Panc1 (cell line): ENCODE data around the gene PARP4.
"Not testable (repeated sequence)": the region's sequence is repeated elsewhere in the genome, so short reads cannot be mapped to it uniquely, and the experiment has no call there.

Experiments used
- POLR2AphosphoS5 ChIP-seq: IDR thresholded peaks from 2 replicates; pipeline ENCODE4 v1.6.1; 2012; ENCODE audit warnings: mild to moderate bottlenecking, low read depth, low read length, moderate library complexity
- TF ChIP-seq, protein P1 (sequence below): fragments of 450-650 bp; IDR thresholded peaks from 2 replicates; pipeline ENCODE4 v1.5.1; 2017; ENCODE audit warnings: mild to moderate bottlenecking
- TF ChIP-seq, protein P2 (sequence below), 2 experiments: IDR thresholded peaks; 2 replicates each; pipeline ENCODE4 v1.6.1; 2011 to 2012; ENCODE audit warnings: low read depth in 2 of 2, control low read depth in 1 of 2, low read length in 1 of 2, mild to moderate bottlenecking in 1 of 2, moderate library complexity in 1 of 2; ENCODE audit not compliant: insufficient read depth in 1 of 2

DNA sequence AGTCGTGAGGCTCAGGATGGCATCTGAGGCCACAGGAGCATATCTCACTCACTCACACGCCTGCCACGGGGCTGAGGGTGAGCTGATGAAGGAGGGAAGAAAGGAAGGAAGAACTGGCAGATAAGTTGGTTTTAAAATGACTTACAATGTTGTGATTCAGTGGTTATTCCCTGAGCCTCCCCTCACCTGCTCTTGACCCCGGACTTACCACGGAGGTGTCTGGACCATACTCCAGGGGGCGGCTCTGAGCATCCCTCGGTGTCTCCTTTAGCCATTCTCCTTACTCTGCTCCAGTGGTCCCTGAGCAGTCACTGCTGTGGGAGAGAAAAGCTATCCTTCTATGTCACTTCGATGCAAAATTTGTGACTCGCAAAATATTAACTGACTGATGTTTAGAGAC is 141.3 kb downstream of the PARP4 start:
- TF ChIP-seq, protein P1, sequence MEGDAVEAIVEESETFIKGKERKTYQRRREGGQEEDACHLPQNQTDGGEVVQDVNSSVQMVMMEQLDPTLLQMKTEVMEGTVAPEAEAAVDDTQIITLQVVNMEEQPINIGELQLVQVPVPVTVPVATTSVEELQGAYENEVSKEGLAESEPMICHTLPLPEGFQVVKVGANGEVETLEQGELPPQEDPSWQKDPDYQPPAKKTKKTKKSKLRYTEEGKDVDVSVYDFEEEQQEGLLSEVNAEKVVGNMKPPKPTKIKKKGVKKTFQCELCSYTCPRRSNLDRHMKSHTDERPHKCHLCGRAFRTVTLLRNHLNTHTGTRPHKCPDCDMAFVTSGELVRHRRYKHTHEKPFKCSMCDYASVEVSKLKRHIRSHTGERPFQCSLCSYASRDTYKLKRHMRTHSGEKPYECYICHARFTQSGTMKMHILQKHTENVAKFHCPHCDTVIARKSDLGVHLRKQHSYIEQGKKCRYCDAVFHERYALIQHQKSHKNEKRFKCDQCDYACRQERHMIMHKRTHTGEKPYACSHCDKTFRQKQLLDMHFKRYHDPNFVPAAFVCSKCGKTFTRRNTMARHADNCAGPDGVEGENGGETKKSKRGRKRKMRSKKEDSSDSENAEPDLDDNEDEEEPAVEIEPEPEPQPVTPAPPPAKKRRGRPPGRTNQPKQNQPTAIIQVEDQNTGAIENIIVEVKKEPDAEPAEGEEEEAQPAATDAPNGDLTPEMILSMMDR, result not testable (repeated sequence)
- not testable (repeated sequence) for TF ChIP-seq POLR2AphosphoS5
- TF ChIP-seq, protein P2, sequence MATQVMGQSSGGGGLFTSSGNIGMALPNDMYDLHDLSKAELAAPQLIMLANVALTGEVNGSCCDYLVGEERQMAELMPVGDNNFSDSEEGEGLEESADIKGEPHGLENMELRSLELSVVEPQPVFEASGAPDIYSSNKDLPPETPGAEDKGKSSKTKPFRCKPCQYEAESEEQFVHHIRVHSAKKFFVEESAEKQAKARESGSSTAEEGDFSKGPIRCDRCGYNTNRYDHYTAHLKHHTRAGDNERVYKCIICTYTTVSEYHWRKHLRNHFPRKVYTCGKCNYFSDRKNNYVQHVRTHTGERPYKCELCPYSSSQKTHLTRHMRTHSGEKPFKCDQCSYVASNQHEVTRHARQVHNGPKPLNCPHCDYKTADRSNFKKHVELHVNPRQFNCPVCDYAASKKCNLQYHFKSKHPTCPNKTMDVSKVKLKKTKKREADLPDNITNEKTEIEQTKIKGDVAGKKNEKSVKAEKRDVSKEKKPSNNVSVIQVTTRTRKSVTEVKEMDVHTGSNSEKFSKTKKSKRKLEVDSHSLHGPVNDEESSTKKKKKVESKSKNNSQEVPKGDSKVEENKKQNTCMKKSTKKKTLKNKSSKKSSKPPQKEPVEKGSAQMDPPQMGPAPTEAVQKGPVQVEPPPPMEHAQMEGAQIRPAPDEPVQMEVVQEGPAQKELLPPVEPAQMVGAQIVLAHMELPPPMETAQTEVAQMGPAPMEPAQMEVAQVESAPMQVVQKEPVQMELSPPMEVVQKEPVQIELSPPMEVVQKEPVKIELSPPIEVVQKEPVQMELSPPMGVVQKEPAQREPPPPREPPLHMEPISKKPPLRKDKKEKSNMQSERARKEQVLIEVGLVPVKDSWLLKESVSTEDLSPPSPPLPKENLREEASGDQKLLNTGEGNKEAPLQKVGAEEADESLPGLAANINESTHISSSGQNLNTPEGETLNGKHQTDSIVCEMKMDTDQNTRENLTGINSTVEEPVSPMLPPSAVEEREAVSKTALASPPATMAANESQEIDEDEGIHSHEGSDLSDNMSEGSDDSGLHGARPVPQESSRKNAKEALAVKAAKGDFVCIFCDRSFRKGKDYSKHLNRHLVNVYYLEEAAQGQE (IDR thresholded peaks at IDR 0.05; ENCODE audit: insufficient read depth in 1 of 2, low read depth in 2 of 2, low read length in 1 of 2), result not testable (repeated sequence)
